Breast epithelium (tissue), 3 donors: ENCODE data around the gene CFAP97D2.

ENCODE experiments used
- POLR2A ChIP-seq: fragments of 450-650 bp; IDR thresholded peaks from one replicate; pipeline ENCODE4 v1.6.1; 2016; ENCODE audit warnings: antibody characterized with exemption, mild to moderate bottlenecking, moderate library complexity
- POLR2AphosphoS5 ChIP-seq, 3 donors: sonication (generic); formaldehyde crosslinking; IDR thresholded peaks; one replicate each; pipeline ENCODE4 v1.6.1; 2017; ENCODE audit warnings: antibody characterized with exemption in 3 of 3
- TF ChIP-seq, protein P1 (sequence below), 3 donors: fragments of 450-650 bp; IDR thresholded peaks; one replicate each; pipeline ENCODE4 v1.5.1; 2016 to 2017; ENCODE audit warnings: antibody characterized with exemption in 3 of 3, mild to moderate bottlenecking in 3 of 3, moderate library complexity in 3 of 3

- TF ChIP-seq, protein P1, sequence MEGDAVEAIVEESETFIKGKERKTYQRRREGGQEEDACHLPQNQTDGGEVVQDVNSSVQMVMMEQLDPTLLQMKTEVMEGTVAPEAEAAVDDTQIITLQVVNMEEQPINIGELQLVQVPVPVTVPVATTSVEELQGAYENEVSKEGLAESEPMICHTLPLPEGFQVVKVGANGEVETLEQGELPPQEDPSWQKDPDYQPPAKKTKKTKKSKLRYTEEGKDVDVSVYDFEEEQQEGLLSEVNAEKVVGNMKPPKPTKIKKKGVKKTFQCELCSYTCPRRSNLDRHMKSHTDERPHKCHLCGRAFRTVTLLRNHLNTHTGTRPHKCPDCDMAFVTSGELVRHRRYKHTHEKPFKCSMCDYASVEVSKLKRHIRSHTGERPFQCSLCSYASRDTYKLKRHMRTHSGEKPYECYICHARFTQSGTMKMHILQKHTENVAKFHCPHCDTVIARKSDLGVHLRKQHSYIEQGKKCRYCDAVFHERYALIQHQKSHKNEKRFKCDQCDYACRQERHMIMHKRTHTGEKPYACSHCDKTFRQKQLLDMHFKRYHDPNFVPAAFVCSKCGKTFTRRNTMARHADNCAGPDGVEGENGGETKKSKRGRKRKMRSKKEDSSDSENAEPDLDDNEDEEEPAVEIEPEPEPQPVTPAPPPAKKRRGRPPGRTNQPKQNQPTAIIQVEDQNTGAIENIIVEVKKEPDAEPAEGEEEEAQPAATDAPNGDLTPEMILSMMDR (IDR thresholded peaks at IDR 0.05), result no peak
- TF ChIP-seq POLR2AphosphoS5 (IDR thresholded peaks at IDR 0.05) (no peak), POLR2A (no peak)
Observed at GRCh38 chr13:114248011-114248410, 69.0 kb downstream of the CFAP97D2 start.
